Neuronal stem cell (in vitro differentiated cells): ENCODE results near the gene DOK3.

Experiments used
- DNase-seq: peaks from one replicate; pipeline ENCODE4 v3.0.0-alpha.2; 2013; ENCODE audit warnings: low spot score
- H2AFZ ChIP-seq: one replicate; pipeline ENCODE4 v1.6.1; 2013; ENCODE audit warnings: mild to moderate bottlenecking, low read length, inconsistent platforms
- H2AK5ac ChIP-seq: 2 replicates; pipeline ENCODE4 v1.6.1; 2013; ENCODE audit warnings: low read depth, mild to moderate bottlenecking, inconsistent platforms, low read length, moderate library complexity, mixed read lengths
- H2BK120ac ChIP-seq: 2 replicates; pipeline ENCODE4 v1.6.1; 2013; ENCODE audit warnings: low read depth, mild to moderate bottlenecking, inconsistent platforms, low read length, moderate library complexity, mixed read lengths
- H2BK12ac ChIP-seq: one replicate; pipeline ENCODE4 v1.6.1; 2013; ENCODE audit warnings: low read length, inconsistent platforms
- H2BK15ac ChIP-seq: 2 replicates; pipeline ENCODE4 v1.6.1; 2013; ENCODE audit warnings: mild to moderate bottlenecking, low read length, inconsistent platforms, mixed read lengths
- H2BK5ac ChIP-seq: one replicate; pipeline ENCODE4 v1.6.1; 2013; ENCODE audit warnings: inconsistent platforms, mild to moderate bottlenecking, low read length, moderate library complexity
- H3K14ac ChIP-seq: one replicate; pipeline ENCODE4 v1.6.1; 2013; ENCODE audit warnings: low read length, inconsistent platforms
- H3K18ac ChIP-seq: 2 replicates; pipeline ENCODE4 v1.6.1; 2013; ENCODE audit warnings: low read length, inconsistent platforms
- H3K23ac ChIP-seq: 2 replicates; pipeline ENCODE4 v1.6.1; 2013; ENCODE audit warnings: low read depth, mild to moderate bottlenecking, mixed read lengths, low read length, inconsistent platforms; ENCODE audit not compliant: poor library complexity
- H3K27ac ChIP-seq: replicated peaks from 3 replicates; pipeline ENCODE4 v1.5.1; 2013; ENCODE audit warnings: low read length, inconsistent platforms
- H3K27me3 ChIP-seq, 3 experiments: 2 replicates each; pipeline ENCODE4 v1.6.1; 2013; ENCODE audit warnings: low read length in 3 of 3, mild to moderate bottlenecking in 2 of 3, inconsistent platforms in 1 of 3, low read depth in 1 of 3, mixed read lengths in 1 of 3, moderate library complexity in 1 of 3; ENCODE audit not compliant: control insufficient read depth in 3 of 3, insufficient read depth in 3 of 3
- H3K36me3 ChIP-seq, 2 donors: replicated peaks in 1 of 2; 2 replicates each; pipeline ENCODE4 v1.6.1; 2013; ENCODE audit warnings: low read length in 2 of 2; ENCODE audit not compliant: control insufficient read depth in 2 of 2, insufficient read depth in 2 of 2
- H3K4ac ChIP-seq: 2 replicates; pipeline ENCODE4 v1.6.1; 2013; ENCODE audit warnings: inconsistent platforms, mild to moderate bottlenecking, low read length, moderate library complexity
- H3K4me1 ChIP-seq, 2 donors: 1 replicate in 1 of 2; 2 replicates in 1 of 2; pipeline ENCODE4 v1.6.1; 2013; ENCODE audit warnings: low read length in 2 of 2, low read depth in 1 of 2; ENCODE audit not compliant: control insufficient read depth in 2 of 2, insufficient read depth in 1 of 2
- H3K4me2 ChIP-seq: one replicate; pipeline ENCODE4 v1.6.1; 2013; ENCODE audit warnings: mild to moderate bottlenecking, low read length, inconsistent platforms; ENCODE audit not compliant: insufficient read depth, poor library complexity, severe bottlenecking
- H3K4me3 ChIP-seq, 2 donors: 2 replicates each; pipeline ENCODE4 v1.5.1; 2013; ENCODE audit warnings: low read length in 2 of 2, mild to moderate bottlenecking in 2 of 2, inconsistent platforms in 1 of 2, moderate library complexity in 1 of 2
- H3K79me1 ChIP-seq: one replicate; pipeline ENCODE4 v1.6.1; 2013; ENCODE audit warnings: low read depth, mild to moderate bottlenecking, inconsistent platforms, low read length, moderate library complexity
- H3K9ac ChIP-seq: one replicate; pipeline ENCODE4 v1.6.1; 2013; ENCODE audit warnings: mild to moderate bottlenecking, low read depth, low read length, inconsistent platforms; ENCODE audit not compliant: poor library complexity
- H3K9me3 ChIP-seq, 2 donors: replicated peaks in 1 of 2; 2 replicates each; pipeline versions ENCODE3 to v1.6.1; 2013; ENCODE audit warnings: low read length in 2 of 2, mild to moderate bottlenecking in 2 of 2, inconsistent platforms in 1 of 2, low read depth in 1 of 2, mixed read lengths in 1 of 2, moderate library complexity in 1 of 2; ENCODE audit not compliant: control insufficient read depth in 2 of 2, insufficient read depth in 1 of 2
- H4K8ac ChIP-seq: one replicate; pipeline ENCODE4 v1.6.1; 2013; ENCODE audit warnings: low read depth, mild to moderate bottlenecking, inconsistent platforms, low read length, moderate library complexity
- H4K91ac ChIP-seq: one replicate; pipeline ENCODE4 v1.6.1; 2013; ENCODE audit warnings: low read length, low read depth, mild to moderate bottlenecking, inconsistent platforms; ENCODE audit not compliant: poor library complexity
- WGBS, 2 donors: extraction: QIAGEN DNeasy Blood & Tissue Kit; methylation state at CpG; one replicate each; pipeline ENCODE4 v1.1.7; 2013; ENCODE audit warnings: missing lambda C conversion rate in 2 of 2, mixed read lengths in 1 of 2; ENCODE audit not compliant: insufficient read length in 2 of 2, insufficient replicate concordance in 1 of 2; ENCODE audit errors: extremely low coverage in 2 of 2; 5-methylcytosine and 5-hydroxymethylcytosine counted together

The DOK3 gene

DNA sequence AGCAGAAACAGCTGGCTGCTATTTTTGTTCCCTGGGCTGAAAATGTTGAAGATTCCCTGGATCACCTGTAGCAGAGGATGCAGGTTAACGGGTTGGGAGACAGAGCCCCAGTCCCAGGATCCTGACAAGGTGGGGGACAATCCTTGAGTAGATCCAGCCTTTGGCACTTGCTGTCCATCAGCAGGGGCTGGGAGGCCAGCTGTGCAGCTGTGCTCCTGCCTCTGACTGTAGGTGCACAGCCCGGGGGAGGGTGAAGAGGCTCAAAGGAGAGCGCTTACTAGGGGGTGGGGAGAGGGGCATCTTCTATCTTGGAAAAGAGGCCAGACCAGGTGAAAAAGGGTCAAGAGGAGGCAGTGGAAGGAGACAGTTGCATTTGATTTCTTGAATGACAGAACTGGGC, 10.6 kb upstream of the DOK3 start:
- no peaks in the 10 kb centered on the region for H3K9me3 ChIP-seq
- H3K4ac ChIP-seq: no peak overlapping the region
- no peak overlapping the region for H2AFZ ChIP-seq
- H3K18ac ChIP-seq: no peak overlapping the region
- no peak overlapping the region for H2BK12ac ChIP-seq
- peaks cover 4 to 9% of the 10 kb centered on the region in 2 donors for H3K4me1 ChIP-seq
- H4K8ac ChIP-seq: no peak overlapping the region
- no peak overlapping the region for H3K9ac ChIP-seq
- no CpG with 5 or more reads among the region's 3 CpGs for WGBS, 2 donors
- no peak overlapping the region for H3K14ac ChIP-seq
- H2BK5ac ChIP-seq: no peak overlapping the region
- DNase-seq: no peak
- H2BK15ac ChIP-seq: no peak overlapping the region
- peaks cover 52 to 71% of the 10 kb centered on the region in 2 donors for H3K36me3 ChIP-seq
- no peak overlapping the region for H2AK5ac ChIP-seq
- no peaks in the 10 kb centered on the region for H3K27me3 ChIP-seq
- H4K91ac ChIP-seq: no peak overlapping the region
- H3K23ac ChIP-seq: no peak overlapping the region
- peaks cover 12% of the 10 kb centered on the region for H3K79me1 ChIP-seq
- no peak overlapping the region for H3K4me3 ChIP-seq
- no peak overlapping the region for H3K27ac ChIP-seq
- no peak overlapping the region for H2BK120ac ChIP-seq
- H3K4me2 ChIP-seq: no peak overlapping the region

DNA sequence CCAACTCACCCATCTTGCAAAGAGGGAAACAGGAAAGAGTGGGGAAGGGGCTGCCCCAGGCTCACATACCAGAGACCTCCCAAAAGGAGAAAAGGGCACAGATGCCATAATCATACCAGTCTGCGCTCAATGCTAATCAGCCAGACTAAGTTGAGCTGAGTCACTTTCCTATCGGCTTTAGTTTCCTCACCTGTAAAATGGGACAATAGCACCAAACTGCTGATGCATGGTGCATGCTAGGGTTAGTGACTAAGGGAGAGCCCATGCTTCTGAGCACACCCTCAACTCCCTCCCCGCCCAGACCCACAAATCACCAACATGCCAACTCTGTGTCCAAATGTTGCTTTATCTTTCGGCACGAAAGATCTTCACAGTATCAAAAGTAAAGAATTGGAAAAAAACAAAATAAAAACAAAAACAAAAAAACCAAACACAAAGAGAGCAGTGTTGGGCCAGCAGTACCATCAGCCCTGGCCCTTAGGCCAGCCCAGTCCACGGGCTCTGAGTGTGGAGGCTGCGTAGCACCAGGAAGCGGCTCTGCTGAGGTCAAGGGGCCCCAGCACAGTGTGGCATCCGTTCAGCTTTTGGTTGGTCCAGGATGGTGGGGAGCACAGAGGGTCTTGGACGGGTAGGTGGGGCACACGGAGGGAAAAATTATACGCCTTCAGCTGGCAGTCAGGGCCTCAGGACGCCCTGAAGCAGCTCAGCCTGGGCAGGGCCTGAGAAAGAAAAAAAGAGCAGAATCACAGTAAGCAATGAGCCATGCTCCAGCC, 10.0 kb upstream of the DOK3 start:
- Histone ChIP-seq H2AK5ac (no peak overlapping the region), H4K8ac (no peak overlapping the region), H3K27me3 (no peaks in the 10 kb centered on the region), H2BK15ac (no peak overlapping the region), H2AFZ (no peak overlapping the region), H2BK5ac (no peak overlapping the region), H3K23ac (no peak overlapping the region), H3K27ac (no peak overlapping the region), H3K36me3 (peaks cover 53 to 71% of the 10 kb centered on the region in 2 donors), H3K4me3 (peak overlapping the region in 1 of 2 donors; percentile 19), H3K9me3 (no peaks in the 10 kb centered on the region), H3K14ac (no peak overlapping the region), H3K18ac (no peak overlapping the region), H3K4me2 (no peak overlapping the region), H2BK12ac (no peak overlapping the region), H3K4ac (no peak overlapping the region), H3K79me1 (peaks cover 12% of the 10 kb centered on the region), H3K4me1 (peaks cover 4 to 9% of the 10 kb centered on the region in 2 donors), H2BK120ac (no peak overlapping the region), H3K9ac (no peak overlapping the region), H4K91ac (no peak overlapping the region)
- DNase-seq: no peak
- WGBS, 2 donors: no CpG with 5 or more reads among the region's 13 CpGs

DNA sequence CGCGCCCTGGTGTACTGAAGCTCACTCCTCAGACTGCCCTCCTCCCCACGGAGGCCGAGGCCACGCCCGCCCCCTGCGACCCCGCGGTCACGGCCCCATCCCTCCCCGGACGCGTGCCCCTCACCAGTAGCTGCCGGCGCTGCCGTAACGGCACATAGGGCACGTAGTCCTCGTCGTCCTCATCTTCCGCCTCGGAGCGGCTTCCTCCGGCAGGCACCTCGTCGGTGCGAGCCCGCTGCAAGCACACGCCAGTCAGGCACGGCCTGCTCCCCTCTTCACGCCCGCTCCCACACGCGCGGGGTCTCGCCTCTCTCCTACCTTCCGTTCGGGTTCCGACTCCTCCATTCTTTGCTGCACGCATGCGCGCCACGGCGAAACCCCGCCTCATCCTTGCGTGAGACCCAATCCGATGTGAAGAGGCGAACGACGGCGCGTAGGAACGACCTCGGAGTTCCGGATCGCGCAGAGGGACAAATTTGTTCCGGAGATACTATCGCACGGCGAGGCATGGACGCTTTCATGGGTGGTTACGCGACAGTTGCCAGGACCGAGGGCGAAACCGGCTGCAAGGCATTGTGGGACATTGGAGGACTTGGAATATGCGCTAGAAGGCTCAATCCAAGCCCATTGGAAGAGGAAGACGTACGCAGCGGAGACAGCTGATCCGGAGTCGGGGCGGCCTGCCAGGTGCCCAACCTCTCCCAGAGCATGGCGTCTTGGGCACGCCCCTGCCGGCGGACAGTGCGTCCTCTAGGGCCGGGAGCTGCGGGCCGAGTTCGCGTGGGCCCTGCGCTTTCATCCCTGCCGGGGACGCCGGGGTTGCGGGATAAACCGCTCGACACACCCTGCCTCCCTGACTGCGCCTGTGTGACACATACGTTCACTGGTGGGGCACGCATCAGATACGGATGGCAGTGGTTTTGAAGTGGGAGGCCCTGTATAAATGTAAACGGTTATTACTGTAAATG, 7.3 kb upstream of the DOK3 start, which contains the start of gene DDX41:
DDX41 (minus strand) TSS at position 361 of the 968 bp plus-strand sequence; CDS start at position 345, 16 bp downstream.
- Histone ChIP-seq H3K4me1 (peaks cover 4 to 9% of the 10 kb centered on the region in 2 donors), H3K9ac (peak within 1 kb of the TSS; percentile 100), H3K4ac (peak within 1 kb of the TSS; percentile 94), H3K27me3 (no peaks in the 10 kb centered on the region), H3K27ac (peak within 1 kb of the TSS; percentile 54), H3K4me3 (peak within 1 kb of the TSS; percentile 91 to 96), H2AFZ (peak within 1 kb of the TSS; percentile 83), H3K23ac (peak within 1 kb of the TSS; percentile 97), H2BK5ac (peak within 1 kb of the TSS; percentile 94), H3K14ac (peak within 1 kb of the TSS; percentile 99), H3K79me1 (peaks cover 16% of the 10 kb centered on the region), H4K91ac (no peak within 1 kb of the TSS), H3K36me3 (peaks cover 63 to 75% of the 10 kb centered on the region in 2 donors), H2BK12ac (peak within 1 kb of the TSS; percentile 89), H3K4me2 (peak within 1 kb of the TSS; percentile 96), H2AK5ac (peak within 1 kb of the TSS; percentile 95), H3K18ac (peak within 1 kb of the TSS; percentile 100), H4K8ac (peak within 1 kb of the TSS; percentile 98), H3K9me3 (no peaks in the 10 kb centered on the region), H2BK120ac (no peak within 1 kb of the TSS), H2BK15ac (peak within 1 kb of the TSS; percentile 79)
- no CpG with 5 or more reads among the region's 96 CpGs for WGBS, 2 donors
- DNase-seq: peak; percentile 97
